IPS DF 19.7 (cell line): ENCODE measurements around the gene TCEA2.

Experiments used
- DNase-seq: peaks from one replicate; pipeline ENCODE4 v3.0.0-alpha.2; 2013; ENCODE audit warnings: low read depth, low spot score

TCEA2 gene

GRCh38 chr20:64035066-64035932 lies 27.7 kb upstream of the TCEA2 start:
- DNase-seq = no peak

GRCh38 chr20:64035933-64036345 lies 27.1 kb upstream of the TCEA2 start, which contains the start of gene C20orf204:
C20orf204 (plus strand) TSS chr20:64036182; CDS start chr20:64036324, 142 bp downstream.
- no peak for DNase-seq

- no peak for DNase-seq
Measured at GRCh38 chr20:64036346-64037198, 26.4 kb upstream of the TCEA2 start.

- no peak for DNase-seq
Measured at GRCh38 chr20:64037199-64037497, 25.9 kb upstream of the TCEA2 start.

- DNase-seq = no peak
Measured at GRCh38 chr20:64037498-64038213, 25.3 kb upstream of the TCEA2 start.

- no peak for DNase-seq
Measured at GRCh38 chr20:64038224-64038564, 24.8 kb upstream of the TCEA2 start.

GRCh38 chr20:64038565-64039292 lies 24.3 kb upstream of the TCEA2 start:
- no peak for DNase-seq

GRCh38 chr20:64039293-64040160 lies 23.5 kb upstream of the TCEA2 start:
- no peak for DNase-seq

GRCh38 chr20:64040231-64041039 lies 22.6 kb upstream of the TCEA2 start:
- DNase-seq = no peak

GRCh38 chr20:64041040-64041780 lies 21.8 kb upstream of the TCEA2 start:
- DNase-seq = no peak

GRCh38 chr20:64041781-64042053 lies 21.3 kb upstream of the TCEA2 start:
- DNase-seq = no peak

- no peak for DNase-seq
Measured at GRCh38 chr20:64042054-64042781, 20.8 kb upstream of the TCEA2 start.

GRCh38 chr20:64043768-64044167 lies 19.2 kb upstream of the TCEA2 start:
- DNase-seq = no peak

- DNase-seq = no peak
Measured at GRCh38 chr20:64044484-64045247, 18.3 kb upstream of the TCEA2 start.

GRCh38 chr20:64045346-64046011 lies 17.5 kb upstream of the TCEA2 start:
- no peak for DNase-seq

- DNase-seq = no peak
Measured at GRCh38 chr20:64047046-64047389, 16.0 kb upstream of the TCEA2 start.

GRCh38 chr20:64047968-64048401 lies 15.0 kb upstream of the TCEA2 start:
- DNase-seq = no peak
